GM12865 (cell line): ENCODE results near the gene SDC3.

ENCODE experiments used
- DNase-seq: peaks from one replicate; pipeline ENCODE4 v3.0.0; 2010; ENCODE audit warnings: low read depth
- H3K4me3 ChIP-seq: 2 replicates; pipeline ENCODE4 v1.5.1; 2011; ENCODE audit warnings: mild to moderate bottlenecking, low read depth, low read length, control low read depth
- TF ChIP-seq, protein P1 (sequence below): IDR thresholded peaks from 2 replicates; pipeline ENCODE4 v1.5.1; 2011; ENCODE audit warnings: low read length, control low read depth, low read depth, inconsistent platforms; ENCODE audit not compliant: insufficient read depth; ENCODE audit errors: missing control alignments

Gene SDC3

DNA sequence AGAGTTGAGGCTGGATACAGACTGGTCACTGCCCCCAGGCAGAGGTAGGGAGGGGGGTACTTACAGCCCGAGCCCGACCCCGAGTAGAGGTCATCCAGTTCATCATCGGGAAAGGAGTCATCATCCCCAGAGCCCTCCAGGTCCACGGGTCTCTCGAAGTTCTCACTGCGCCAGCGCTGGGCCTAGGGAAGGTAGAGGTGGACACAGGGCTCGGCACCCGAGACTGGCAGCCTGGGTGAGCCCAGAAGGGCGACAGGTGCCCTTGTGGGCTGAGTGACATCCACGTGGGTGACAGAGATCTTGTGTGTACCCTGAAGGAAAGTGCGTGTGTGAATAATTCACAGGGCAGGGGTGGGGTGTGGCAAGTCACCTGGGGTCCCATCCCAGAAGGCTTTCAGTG, 30.0 kb downstream of the SDC3 start:
- DNase-seq: no peak
- H3K4me3 ChIP-seq: no peak overlapping the region
- TF ChIP-seq, protein P1, sequence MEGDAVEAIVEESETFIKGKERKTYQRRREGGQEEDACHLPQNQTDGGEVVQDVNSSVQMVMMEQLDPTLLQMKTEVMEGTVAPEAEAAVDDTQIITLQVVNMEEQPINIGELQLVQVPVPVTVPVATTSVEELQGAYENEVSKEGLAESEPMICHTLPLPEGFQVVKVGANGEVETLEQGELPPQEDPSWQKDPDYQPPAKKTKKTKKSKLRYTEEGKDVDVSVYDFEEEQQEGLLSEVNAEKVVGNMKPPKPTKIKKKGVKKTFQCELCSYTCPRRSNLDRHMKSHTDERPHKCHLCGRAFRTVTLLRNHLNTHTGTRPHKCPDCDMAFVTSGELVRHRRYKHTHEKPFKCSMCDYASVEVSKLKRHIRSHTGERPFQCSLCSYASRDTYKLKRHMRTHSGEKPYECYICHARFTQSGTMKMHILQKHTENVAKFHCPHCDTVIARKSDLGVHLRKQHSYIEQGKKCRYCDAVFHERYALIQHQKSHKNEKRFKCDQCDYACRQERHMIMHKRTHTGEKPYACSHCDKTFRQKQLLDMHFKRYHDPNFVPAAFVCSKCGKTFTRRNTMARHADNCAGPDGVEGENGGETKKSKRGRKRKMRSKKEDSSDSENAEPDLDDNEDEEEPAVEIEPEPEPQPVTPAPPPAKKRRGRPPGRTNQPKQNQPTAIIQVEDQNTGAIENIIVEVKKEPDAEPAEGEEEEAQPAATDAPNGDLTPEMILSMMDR: no peak

DNA sequence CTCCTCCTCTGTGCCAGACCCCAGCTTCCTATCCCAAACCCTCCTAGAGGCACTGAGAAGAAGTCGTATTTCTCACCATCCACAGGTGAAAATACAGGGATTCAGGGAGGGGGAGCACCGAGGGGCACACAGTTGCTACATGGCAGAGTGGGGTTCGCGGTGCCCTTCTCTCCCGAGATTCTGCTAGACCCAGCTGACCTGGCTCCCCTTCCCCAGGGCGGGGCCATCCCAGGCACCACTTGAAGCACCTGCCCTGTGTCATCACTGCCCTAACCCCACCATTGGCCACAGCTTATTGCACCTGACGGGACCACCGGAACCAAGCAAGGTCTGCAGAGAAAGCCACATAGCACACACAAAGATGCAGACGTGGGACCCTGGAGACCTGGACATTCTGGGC, 30.5 kb downstream of the SDC3 start:
- TF ChIP-seq, protein P1: no peak
- no peak for DNase-seq
- no peak overlapping the region for H3K4me3 ChIP-seq

DNA sequence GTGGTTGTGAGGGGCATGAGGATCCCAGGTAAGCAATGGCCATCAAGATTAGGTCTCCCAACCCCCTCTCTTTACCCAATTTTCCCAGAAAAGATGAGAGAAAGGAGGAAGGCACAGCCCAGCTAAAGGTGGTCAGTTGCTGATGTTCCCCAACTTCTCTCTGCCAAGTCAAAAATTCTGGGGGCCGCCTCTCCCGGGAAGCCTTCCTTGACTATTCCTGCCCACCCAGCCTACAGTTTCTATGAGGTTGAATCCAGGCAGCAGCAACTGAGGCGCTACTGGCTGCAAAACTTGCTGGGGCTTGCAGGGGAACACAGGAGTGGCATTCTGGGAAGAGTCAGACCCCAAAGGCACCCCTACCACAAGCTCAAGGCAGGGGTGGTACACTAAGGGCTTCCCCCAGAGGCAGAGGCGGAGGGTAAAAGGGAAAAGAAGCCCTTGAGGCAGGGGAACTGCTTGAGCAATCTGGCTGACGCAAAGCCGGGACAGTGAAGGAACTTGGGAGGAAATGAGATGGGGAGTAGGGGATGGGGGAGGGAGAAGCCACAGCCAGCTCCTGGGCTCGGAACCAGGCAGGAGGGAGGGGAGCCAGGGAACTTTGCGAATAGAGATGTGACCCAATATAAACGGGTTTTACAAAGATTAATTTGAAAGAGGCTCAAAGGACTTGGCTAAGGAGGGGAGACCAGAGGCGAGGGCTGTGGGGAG, 31.2 kb downstream of the SDC3 start:
- TF ChIP-seq, protein P1: no peak
- no peak for DNase-seq
- no peak overlapping the region for H3K4me3 ChIP-seq

DNA sequence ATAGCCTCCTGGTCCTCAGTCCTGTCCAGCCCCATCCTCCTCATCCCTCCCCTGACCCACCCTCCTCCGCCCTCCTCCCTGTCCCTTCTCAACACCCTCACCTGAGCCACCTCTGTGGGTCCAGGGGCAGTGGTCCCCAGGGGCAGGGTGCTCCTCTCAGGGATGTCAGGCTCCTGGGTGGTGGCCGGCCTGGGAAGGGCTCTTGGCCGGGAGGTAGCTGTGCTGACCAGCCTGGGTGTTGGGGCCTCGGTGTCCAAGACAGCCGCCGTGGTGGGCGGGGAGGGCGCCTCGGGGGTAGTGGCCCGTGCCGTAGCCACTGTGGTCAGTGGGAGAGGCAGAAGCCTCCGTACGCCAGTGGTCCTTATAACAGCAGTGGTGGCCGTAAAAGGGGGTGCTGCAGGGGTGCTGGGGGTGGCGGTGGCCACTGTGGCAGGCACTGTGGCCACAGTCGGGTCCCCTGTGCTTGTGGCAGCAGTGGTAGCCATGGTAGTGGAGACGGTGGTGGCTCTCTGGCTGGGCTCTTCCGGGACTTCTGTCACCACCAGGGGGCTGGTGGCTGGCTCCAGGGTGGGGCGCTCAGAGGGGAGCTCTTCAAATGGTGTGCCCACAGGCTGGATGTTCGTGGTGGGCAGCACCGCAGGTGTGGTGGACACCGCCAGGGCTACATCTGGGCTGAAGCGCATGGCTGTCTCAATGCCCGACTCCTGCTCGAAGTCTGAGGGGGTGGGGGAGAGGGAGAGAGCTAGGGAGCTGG, 31.9 kb downstream of the SDC3 start:
- no peak overlapping the region for H3K4me3 ChIP-seq
- TF ChIP-seq, protein P1: peak; percentile 2
- no peak for DNase-seq

DNA sequence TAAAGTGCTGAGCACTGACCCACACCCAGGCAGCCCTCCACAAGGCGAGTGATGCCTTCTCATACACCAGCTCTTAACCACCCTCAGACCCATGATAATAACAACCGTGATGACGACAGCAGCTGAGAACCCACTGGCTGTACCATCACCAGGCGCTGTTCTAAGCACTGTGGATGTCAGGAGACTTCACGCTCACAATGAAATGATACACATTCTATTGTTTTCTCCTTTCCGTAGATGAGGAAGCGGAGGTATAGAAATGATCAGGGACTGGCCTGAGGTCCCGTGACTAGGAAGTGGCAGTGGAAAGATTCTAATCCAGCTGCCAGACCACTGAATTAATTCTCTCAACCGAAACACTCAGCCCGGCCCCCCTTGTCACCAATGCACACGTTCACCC, 32.6 kb downstream of the SDC3 start:
- TF ChIP-seq, protein P1: no peak

DNA sequence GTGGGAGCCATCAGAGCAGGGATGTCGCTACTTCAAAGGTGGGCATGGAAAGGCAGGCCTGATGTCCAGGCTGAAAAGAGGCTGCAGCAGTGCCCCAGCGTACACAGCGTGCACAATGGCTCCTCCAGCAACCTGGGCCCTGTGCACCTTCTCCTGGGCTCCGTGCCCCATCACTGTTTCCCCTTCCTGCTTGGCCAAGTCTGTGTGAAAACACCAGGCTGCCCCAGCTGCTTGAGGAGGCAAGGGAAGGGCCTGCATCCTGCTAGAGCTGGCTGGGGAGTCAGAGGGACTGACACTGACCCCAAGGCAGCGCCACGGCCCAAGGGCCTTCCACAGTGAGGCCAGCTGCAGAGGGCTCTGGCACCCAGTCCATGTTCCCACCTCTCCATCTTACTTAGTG, 33.4 kb downstream of the SDC3 start:
- H3K4me3 ChIP-seq: no peak overlapping the region
- TF ChIP-seq, protein P1: no peak
- no peak for DNase-seq

More for the DNA sequence above, 32.6 kb downstream of the SDC3 start:
- H3K4me3 ChIP-seq: no peak overlapping the region
- no peak for DNase-seq
